Measurements from ENCODE around the gene SYN1. TPM values are rescaled to one million over a fixed set of nuclear protein-coding genes. Genes with fewer than 3 reads are reported as not detected.
A peak's percentile ranks its signal among the peaks of the same experiment; 100 is the strongest.

Gene SYN1
- total RNA-seq, 1 donor from 2014 or later, result not detected

GRCh38 chrX:47612418-47612817 is 7.2 kb downstream of the SYN1 start:
- H3K36me3 Mint-ChIP-seq, result no peaks in the 10 kb centered on the region
- no peak overlapping the region for H2AFZ ChIP-seq (replicated peaks)
- H3K4me1 ChIP-seq, result no peaks in the 10 kb centered on the region
- peaks cover 7% of the 10 kb centered on the region for H3K27me3 Mint-ChIP-seq (ENCODE audit: insufficient read depth, low read depth)
- peaks cover 11% of the 10 kb centered on the region for H3K4me1 Mint-ChIP-seq
- H3K79me2 ChIP-seq (ENCODE audit: low read depth), result no peaks in the 10 kb centered on the region
- H3K4me3 Mint-ChIP-seq, result peak overlapping the region; percentile 24
- H3K9me3 ChIP-seq (ENCODE audit: low read depth), result no peaks in the 10 kb centered on the region
- H3K4me2 ChIP-seq, result no peak overlapping the region
- no peaks in the 10 kb centered on the region for H3K36me3 ChIP-seq
- TF ChIP-seq EZH2 (IDR thresholded peaks at IDR 0.05) (no peak), EZH2phosphoT487 (IDR thresholded peaks at IDR 0.05) (no peak), CTCF (IDR thresholded peaks at IDR 0.05) (no peak)
- H3F3A ChIP-seq (ENCODE audit: low read depth), result no peaks in the 10 kb centered on the region
- no peak overlapping the region for H3K27ac Mint-ChIP-seq
- no peak overlapping the region for H3K9ac ChIP-seq
- DNase-seq (ENCODE audit: low spot score), result no peak
- H3K9me3 Mint-ChIP-seq, result peaks cover 12% of the 10 kb centered on the region
- H3K27me3 ChIP-seq, result no peaks in the 10 kb centered on the region
- H4K20me1 ChIP-seq (ENCODE audit: low read depth), result no peaks in the 10 kb centered on the region
- H3K4me3 ChIP-seq, result no peak overlapping the region
- H3K27ac ChIP-seq, result no peak overlapping the region

- Histone ChIP-seq H3K79me2 (ENCODE audit: low read depth) (no peaks in the 10 kb centered on the region), H2AFZ (replicated peaks) (no peak overlapping the region), H3K9ac (no peak overlapping the region), H3K4me2 (no peak overlapping the region), H3K27ac (no peak overlapping the region), H3K4me3 (no peak overlapping the region), H3K9me3 (ENCODE audit: low read depth) (no peaks in the 10 kb centered on the region), H3K36me3 (no peaks in the 10 kb centered on the region), H3F3A (ENCODE audit: low read depth) (no peaks in the 10 kb centered on the region), H3K27me3 (no peaks in the 10 kb centered on the region), H4K20me1 (ENCODE audit: low read depth) (no peaks in the 10 kb centered on the region), H3K4me1 (no peaks in the 10 kb centered on the region)
- Mint-ChIP-seq H3K9me3 (peaks cover 12% of the 10 kb centered on the region), H3K27ac (no peak overlapping the region), H3K36me3 (no peaks in the 10 kb centered on the region), H3K4me1 (peaks cover 11% of the 10 kb centered on the region), H3K27me3 (ENCODE audit: insufficient read depth, low read depth) (peaks cover 7% of the 10 kb centered on the region), H3K4me3 (no peak overlapping the region)
- TF ChIP-seq CTCF (IDR thresholded peaks at IDR 0.05) (no peak), EZH2phosphoT487 (IDR thresholded peaks at IDR 0.05) (no peak)
- no peak for DNase-seq (ENCODE audit: low spot score)
Measured at GRCh38 chrX:47611926-47612325, 7.7 kb downstream of the SYN1 start.

GRCh38 chrX:47611489-47611888 is 8.2 kb downstream of the SYN1 start:
- H3K27ac Mint-ChIP-seq, result no peak overlapping the region

More at GRCh38 chrX:47611489-47611888, 8.2 kb downstream of the SYN1 start:
- no peak for TF ChIP-seq CTCF (IDR thresholded peaks at IDR 0.05)
- TF ChIP-seq EZH2phosphoT487 (IDR thresholded peaks at IDR 0.05), result no peak
- TF ChIP-seq EZH2 (IDR thresholded peaks at IDR 0.05), result no peak
- DNase-seq (ENCODE audit: low spot score), result no peak
- no peaks in the 10 kb centered on the region for H3K36me3 Mint-ChIP-seq
- peaks cover 11% of the 10 kb centered on the region for H3K4me1 Mint-ChIP-seq
- no peak overlapping the region for H3K4me2 ChIP-seq
- H3K27ac ChIP-seq, result no peak overlapping the region
- H3K9ac ChIP-seq, result no peak overlapping the region
- H3K4me3 ChIP-seq, result no peak overlapping the region
- H3K9me3 Mint-ChIP-seq, result peaks cover 12% of the 10 kb centered on the region
- H3K27me3 Mint-ChIP-seq (ENCODE audit: insufficient read depth, low read depth), result peaks cover 7% of the 10 kb centered on the region
- H3K4me3 Mint-ChIP-seq, result no peak overlapping the region
- H4K20me1 ChIP-seq (ENCODE audit: low read depth), result no peaks in the 10 kb centered on the region
- no peaks in the 10 kb centered on the region for H3K27me3 ChIP-seq
- H3K79me2 ChIP-seq (ENCODE audit: low read depth), result no peaks in the 10 kb centered on the region
- no peaks in the 10 kb centered on the region for H3K36me3 ChIP-seq
- H3K4me1 ChIP-seq, result no peaks in the 10 kb centered on the region
- no peak overlapping the region for H2AFZ ChIP-seq (replicated peaks)
- no peaks in the 10 kb centered on the region for H3K9me3 ChIP-seq (ENCODE audit: low read depth)
- H3F3A ChIP-seq (ENCODE audit: low read depth), result no peaks in the 10 kb centered on the region

Measured in neural progenitor cell (in vitro differentiated cells).